ENCODE results near the gene PHACTR2.
"Not testable (repeated sequence)": the region's sequence is repeated elsewhere in the genome, so short reads cannot be mapped to it uniquely, and the experiment has no call there.

Gene PHACTR2

GRCh38 chr6:143839196-143839595 is 161.4 kb downstream of the PHACTR2 start:
- no peak for DNase-seq (ENCODE audit: low read depth)
- H3K4me3 ChIP-seq (ENCODE audit: low read depth, low read length): no peak overlapping the region

GRCh38 chr6:143840595-143841265 is 163.0 kb downstream of the PHACTR2 start:
- no peak overlapping the region for H3K4me3 ChIP-seq (ENCODE audit: low read depth, low read length)
- DNase-seq (ENCODE audit: low read depth): no peak

- H3K4me3 ChIP-seq (ENCODE audit: low read depth, low read length): peak overlapping the region; percentile 88
These were observed 164.7 kb downstream of the PHACTR2 start for GRCh38 chr6:143842461-143842901.

GRCh38 chr6:143842902-143843676 is 165.3 kb downstream of the PHACTR2 start, which contains the start of gene LTV1:
LTV1 (plus strand) TSS chr6:143843338; CDS start chr6:143843478, 140 bp downstream.
- DNase-seq (ENCODE audit: low read depth): peak; percentile 89
- peak within 1 kb of the TSS; percentile 88 for H3K4me3 ChIP-seq (ENCODE audit: low read depth, low read length)

More at GRCh38 chr6:143842461-143842901, 164.7 kb downstream of the PHACTR2 start:
- DNase-seq (ENCODE audit: low read depth): peak; percentile 23

- peak overlapping the region; percentile 88 for H3K4me3 ChIP-seq (ENCODE audit: low read depth, low read length)
- no peak for DNase-seq (ENCODE audit: low read depth)
These were observed 165.9 kb downstream of the PHACTR2 start for GRCh38 chr6:143843677-143843999.

- H3K4me3 ChIP-seq (ENCODE audit: low read depth, low read length): peak overlapping the region; percentile 88
- DNase-seq (ENCODE audit: low read depth): no peak
These were observed 166.2 kb downstream of the PHACTR2 start for GRCh38 chr6:143844006-143844405.

GRCh38 chr6:143845033-143845432 is 167.3 kb downstream of the PHACTR2 start:
- no peak overlapping the region for H3K4me3 ChIP-seq (ENCODE audit: low read depth, low read length)
- no peak for DNase-seq (ENCODE audit: low read depth)

GRCh38 chr6:143851706-143852105 is 173.9 kb downstream of the PHACTR2 start:
- not testable (repeated sequence) for H3K4me3 ChIP-seq (ENCODE audit: low read depth, low read length); DNase-seq (ENCODE audit: low read depth)

GRCh38 chr6:143855057-143855456 is 177.3 kb downstream of the PHACTR2 start:
- not testable (repeated sequence) for H3K4me3 ChIP-seq (ENCODE audit: low read depth, low read length); DNase-seq (ENCODE audit: low read depth)

- H3K4me3 ChIP-seq (ENCODE audit: low read depth, low read length); DNase-seq (ENCODE audit: low read depth): not testable (repeated sequence)
These were observed 179.0 kb downstream of the PHACTR2 start for GRCh38 chr6:143856762-143857161.

GRCh38 chr6:143857651-143858050 is 179.9 kb downstream of the PHACTR2 start:
- DNase-seq (ENCODE audit: low read depth): no peak
- no peak overlapping the region for H3K4me3 ChIP-seq (ENCODE audit: low read depth, low read length)

GRCh38 chr6:143859891-143860660 is 182.3 kb downstream of the PHACTR2 start:
- no peak overlapping the region for H3K4me3 ChIP-seq (ENCODE audit: low read depth, low read length)
- no peak for DNase-seq (ENCODE audit: low read depth)

- H3K4me3 ChIP-seq (ENCODE audit: low read depth, low read length): no peak overlapping the region
- no peak for DNase-seq (ENCODE audit: low read depth)
These were observed 186.0 kb downstream of the PHACTR2 start for GRCh38 chr6:143863771-143864170.

- DNase-seq (ENCODE audit: low read depth): no peak
- no peak within 1 kb of the TSS for H3K4me3 ChIP-seq (ENCODE audit: low read depth, low read length)
These were observed 186.5 kb downstream of the PHACTR2 start, which contains the start of gene ZC2HC1B for GRCh38 chr6:143864234-143864633. ZC2HC1B (plus strand) TSS chr6:143864474; CDS start chr6:143864540, 66 bp downstream.

- no peak overlapping the region for H3K4me3 ChIP-seq (ENCODE audit: low read depth, low read length)
- DNase-seq (ENCODE audit: low read depth): no peak
These were observed 189.5 kb downstream of the PHACTR2 start for GRCh38 chr6:143867236-143867635.

GRCh38 chr6:143868808-143869207 is 191.0 kb downstream of the PHACTR2 start:
- not testable (repeated sequence) for DNase-seq (ENCODE audit: low read depth); H3K4me3 ChIP-seq (ENCODE audit: low read depth, low read length)

- not testable (repeated sequence) for H3K4me3 ChIP-seq (ENCODE audit: low read depth, low read length); DNase-seq (ENCODE audit: low read depth)
These were observed 193.5 kb downstream of the PHACTR2 start for GRCh38 chr6:143871202-143871730.

GRCh38 chr6:143872201-143872600 is 194.4 kb downstream of the PHACTR2 start:
- H3K4me3 ChIP-seq (ENCODE audit: low read depth, low read length): no peak overlapping the region
- peak; percentile 1 for DNase-seq (ENCODE audit: low read depth)

- not testable (repeated sequence) for H3K4me3 ChIP-seq (ENCODE audit: low read depth, low read length); DNase-seq (ENCODE audit: low read depth)
These were observed 195.8 kb downstream of the PHACTR2 start for GRCh38 chr6:143873600-143873999.

- not testable (repeated sequence) for H3K4me3 ChIP-seq (ENCODE audit: low read depth, low read length); DNase-seq (ENCODE audit: low read depth)
These were observed 196.7 kb downstream of the PHACTR2 start for GRCh38 chr6:143874503-143874902.
